Panc1 (cell line): Measurements from ENCODE around the gene ARHGEF3. TPM values are rescaled to one million over a fixed set of nuclear protein-coding genes. Genes with fewer than 3 reads are reported as not detected.

Experiments
- ATAC-seq: fragments of 200-7000 bp; cut with Tn5 transposase; 2 replicates; pipeline ENCODE4 v1.9.1; 2020; ENCODE audit warnings: mild to moderate bottlenecking, moderate library complexity
- BruUV-seq: library from RNA; stranded (reverse); fragments of 400-500 nt; replicated peaks from 2 replicates; lab custom pipeline; 2021; lab: Mats Ljungman, UMichigan
- CTCF ChIA-PET: fragments of 300-600 bp; sonication (Branson Sonifier 250); formaldehyde crosslinking; loops from one replicate; lab custom pipeline; 2022; ENCODE audit warnings: antibody characterized with exemption; lab: Charles Lee
- POLR2A ChIA-PET: fragments of 300-600 bp; sonication (Branson Sonifier 250); formaldehyde crosslinking; loops from one replicate; lab custom pipeline; 2022; ENCODE audit warnings: antibody characterized with exemption; lab: Charles Lee
- DNase-seq: peaks from one replicate; pipeline ENCODE4 v3.0.0-alpha.2; 2010; ENCODE audit warnings: low read depth, low spot score
- H3K27ac ChIP-seq: 2 replicates; pipeline ENCODE4 v1.5.1; 2011; ENCODE audit warnings: mild to moderate bottlenecking, low read length, inconsistent platforms
- H3K27me3 ChIP-seq: fragments of 200-500 bp; sonication (Bioruptor generic); 2 replicates; pipeline ENCODE4 v1.6.0; 2014; ENCODE audit warnings: low read length, inconsistent platforms; ENCODE audit not compliant: control insufficient read depth, insufficient read depth
- H3K36me3 ChIP-seq: fragments of 200-500 bp; sonication (Bioruptor generic); 2 replicates; pipeline ENCODE4 v1.5.1; 2014; ENCODE audit warnings: inconsistent platforms, mild to moderate bottlenecking, low read length, moderate library complexity; ENCODE audit not compliant: control insufficient read depth, insufficient read depth
- H3K4me1 ChIP-seq: 2 replicates; pipeline ENCODE4 v1.5.1; 2011; ENCODE audit warnings: inconsistent platforms, mild to moderate bottlenecking, low read length, moderate library complexity; ENCODE audit not compliant: control insufficient read depth, insufficient read depth
- H3K4me3 ChIP-seq, 2 experiments: 2 replicates each; pipeline ENCODE4 v1.5.1; 2011 to 2012; ENCODE audit warnings: low read depth in 2 of 2, low read length in 2 of 2, mild to moderate bottlenecking in 2 of 2, inconsistent platforms in 1 of 2, moderate library complexity in 1 of 2
- H3K9me3 ChIP-seq: fragments of 200-500 bp; sonication (Bioruptor generic); 2 replicates; pipeline ENCODE4 v1.5.1; 2014; ENCODE audit warnings: low read depth, mild to moderate bottlenecking, inconsistent platforms, low read length, moderate library complexity; ENCODE audit not compliant: control insufficient read depth, insufficient read depth
- POLR2AphosphoS5 ChIP-seq: IDR thresholded peaks from 2 replicates; pipeline ENCODE4 v1.6.1; 2012; ENCODE audit warnings: mild to moderate bottlenecking, low read depth, low read length, moderate library complexity
- SIN3A ChIP-seq: IDR thresholded peaks from 2 replicates; pipeline ENCODE4 v1.6.1; 2012; ENCODE audit warnings: low read depth, mild to moderate bottlenecking, low read length, moderate library complexity, borderline replicate concordance; ENCODE audit not compliant: insufficient read depth
- TCF7L2 ChIP-seq: IDR thresholded peaks from 2 replicates; pipeline ENCODE4 v1.6.1; 2011; ENCODE audit warnings: mild to moderate bottlenecking, low read depth, low read length, inconsistent platforms
- in situ Hi-C: cut with HindIII; loops from 2 replicates; pipeline ENCODE4 v1.10.0; 2016; ENCODE audit warnings: low sequenced_read_pairs, low pct_unique_long_range_greater_than_20kb
- intact Hi-C: fragments of 100-400 bp; cut with micrococcal nuclease; formaldehyde crosslinking; loops from one replicate; pipeline ENCODE4 v1.10.0; 2022; ENCODE audit not compliant: unreplicated experiment
- total RNA-seq: library from RNA; stranded (reverse); gene quantifications from one replicate; pipeline ENCODE4 v1.2.1, GENCODE V29; 2021; ENCODE audit not compliant: unreplicated experiment
- TF ChIP-seq, protein P1 (sequence below), 2 experiments: IDR thresholded peaks; 2 replicates each; pipeline ENCODE4 v1.6.1; 2011 to 2012; ENCODE audit warnings: low read depth in 2 of 2, control low read depth in 1 of 2, low read length in 1 of 2, mild to moderate bottlenecking in 1 of 2, moderate library complexity in 1 of 2; ENCODE audit not compliant: insufficient read depth in 1 of 2
- TF ChIP-seq, protein P2 (sequence below): fragments of 450-650 bp; IDR thresholded peaks from 2 replicates; pipeline ENCODE4 v1.5.1; 2017; ENCODE audit warnings: mild to moderate bottlenecking

ARHGEF3 gene
- total RNA-seq, 1 experiment from 2014 or later, result 19.8 TPM

DNA sequence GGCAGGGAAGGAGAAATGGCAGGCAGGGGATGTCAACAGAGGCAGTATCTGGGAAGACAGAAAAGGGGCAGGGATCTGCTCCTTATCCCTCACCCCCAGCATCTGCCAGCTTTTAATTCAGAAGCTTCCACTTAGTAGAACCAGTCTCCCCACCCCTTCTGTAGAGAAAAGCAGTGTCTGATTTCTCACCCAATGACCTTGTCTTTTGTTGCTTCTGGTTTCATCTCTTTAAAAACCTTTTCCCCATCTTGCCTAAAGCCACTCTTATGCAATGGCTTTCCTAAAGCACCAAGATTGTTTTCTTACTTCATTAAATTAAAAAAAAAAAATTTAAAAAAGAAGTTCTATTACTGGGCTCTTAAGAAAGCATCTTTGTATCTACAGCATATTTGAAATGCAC, 27.8 kb downstream of the ARHGEF3 start:
- ATAC-seq (no peak), DNase-seq (no peak)
- in situ Hi-C loops, result no loop called here
- no peaks in the 10 kb centered on the region for H3K9me3 ChIP-seq
- no peaks in the 10 kb centered on the region for H3K27me3 ChIP-seq
- POLR2A ChIA-PET, result no interaction called here
- no peaks in the 10 kb centered on the region for H3K36me3 ChIP-seq
- BruUV-seq, result no TSS peak
- CTCF ChIA-PET, result no interaction called here
- peaks cover 4% of the 10 kb centered on the region; the same call in 1 of the 2 replicates for H3K4me1 ChIP-seq
- H3K4me3 ChIP-seq, result no peak overlapping the region
- H3K27ac ChIP-seq, result no peak overlapping the region
- TF ChIP-seq, protein P1, sequence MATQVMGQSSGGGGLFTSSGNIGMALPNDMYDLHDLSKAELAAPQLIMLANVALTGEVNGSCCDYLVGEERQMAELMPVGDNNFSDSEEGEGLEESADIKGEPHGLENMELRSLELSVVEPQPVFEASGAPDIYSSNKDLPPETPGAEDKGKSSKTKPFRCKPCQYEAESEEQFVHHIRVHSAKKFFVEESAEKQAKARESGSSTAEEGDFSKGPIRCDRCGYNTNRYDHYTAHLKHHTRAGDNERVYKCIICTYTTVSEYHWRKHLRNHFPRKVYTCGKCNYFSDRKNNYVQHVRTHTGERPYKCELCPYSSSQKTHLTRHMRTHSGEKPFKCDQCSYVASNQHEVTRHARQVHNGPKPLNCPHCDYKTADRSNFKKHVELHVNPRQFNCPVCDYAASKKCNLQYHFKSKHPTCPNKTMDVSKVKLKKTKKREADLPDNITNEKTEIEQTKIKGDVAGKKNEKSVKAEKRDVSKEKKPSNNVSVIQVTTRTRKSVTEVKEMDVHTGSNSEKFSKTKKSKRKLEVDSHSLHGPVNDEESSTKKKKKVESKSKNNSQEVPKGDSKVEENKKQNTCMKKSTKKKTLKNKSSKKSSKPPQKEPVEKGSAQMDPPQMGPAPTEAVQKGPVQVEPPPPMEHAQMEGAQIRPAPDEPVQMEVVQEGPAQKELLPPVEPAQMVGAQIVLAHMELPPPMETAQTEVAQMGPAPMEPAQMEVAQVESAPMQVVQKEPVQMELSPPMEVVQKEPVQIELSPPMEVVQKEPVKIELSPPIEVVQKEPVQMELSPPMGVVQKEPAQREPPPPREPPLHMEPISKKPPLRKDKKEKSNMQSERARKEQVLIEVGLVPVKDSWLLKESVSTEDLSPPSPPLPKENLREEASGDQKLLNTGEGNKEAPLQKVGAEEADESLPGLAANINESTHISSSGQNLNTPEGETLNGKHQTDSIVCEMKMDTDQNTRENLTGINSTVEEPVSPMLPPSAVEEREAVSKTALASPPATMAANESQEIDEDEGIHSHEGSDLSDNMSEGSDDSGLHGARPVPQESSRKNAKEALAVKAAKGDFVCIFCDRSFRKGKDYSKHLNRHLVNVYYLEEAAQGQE (IDR thresholded peaks at IDR 0.05; ENCODE audit: insufficient read depth in 1 of 2, low read depth in 2 of 2, low read length in 1 of 2), result no peak
- no peak for TF ChIP-seq TCF7L2
- TF ChIP-seq, protein P2, sequence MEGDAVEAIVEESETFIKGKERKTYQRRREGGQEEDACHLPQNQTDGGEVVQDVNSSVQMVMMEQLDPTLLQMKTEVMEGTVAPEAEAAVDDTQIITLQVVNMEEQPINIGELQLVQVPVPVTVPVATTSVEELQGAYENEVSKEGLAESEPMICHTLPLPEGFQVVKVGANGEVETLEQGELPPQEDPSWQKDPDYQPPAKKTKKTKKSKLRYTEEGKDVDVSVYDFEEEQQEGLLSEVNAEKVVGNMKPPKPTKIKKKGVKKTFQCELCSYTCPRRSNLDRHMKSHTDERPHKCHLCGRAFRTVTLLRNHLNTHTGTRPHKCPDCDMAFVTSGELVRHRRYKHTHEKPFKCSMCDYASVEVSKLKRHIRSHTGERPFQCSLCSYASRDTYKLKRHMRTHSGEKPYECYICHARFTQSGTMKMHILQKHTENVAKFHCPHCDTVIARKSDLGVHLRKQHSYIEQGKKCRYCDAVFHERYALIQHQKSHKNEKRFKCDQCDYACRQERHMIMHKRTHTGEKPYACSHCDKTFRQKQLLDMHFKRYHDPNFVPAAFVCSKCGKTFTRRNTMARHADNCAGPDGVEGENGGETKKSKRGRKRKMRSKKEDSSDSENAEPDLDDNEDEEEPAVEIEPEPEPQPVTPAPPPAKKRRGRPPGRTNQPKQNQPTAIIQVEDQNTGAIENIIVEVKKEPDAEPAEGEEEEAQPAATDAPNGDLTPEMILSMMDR, result no peak
- no peak for TF ChIP-seq SIN3A
- no peak for TF ChIP-seq POLR2AphosphoS5
- intact Hi-C loops, result no loop called here

DNA sequence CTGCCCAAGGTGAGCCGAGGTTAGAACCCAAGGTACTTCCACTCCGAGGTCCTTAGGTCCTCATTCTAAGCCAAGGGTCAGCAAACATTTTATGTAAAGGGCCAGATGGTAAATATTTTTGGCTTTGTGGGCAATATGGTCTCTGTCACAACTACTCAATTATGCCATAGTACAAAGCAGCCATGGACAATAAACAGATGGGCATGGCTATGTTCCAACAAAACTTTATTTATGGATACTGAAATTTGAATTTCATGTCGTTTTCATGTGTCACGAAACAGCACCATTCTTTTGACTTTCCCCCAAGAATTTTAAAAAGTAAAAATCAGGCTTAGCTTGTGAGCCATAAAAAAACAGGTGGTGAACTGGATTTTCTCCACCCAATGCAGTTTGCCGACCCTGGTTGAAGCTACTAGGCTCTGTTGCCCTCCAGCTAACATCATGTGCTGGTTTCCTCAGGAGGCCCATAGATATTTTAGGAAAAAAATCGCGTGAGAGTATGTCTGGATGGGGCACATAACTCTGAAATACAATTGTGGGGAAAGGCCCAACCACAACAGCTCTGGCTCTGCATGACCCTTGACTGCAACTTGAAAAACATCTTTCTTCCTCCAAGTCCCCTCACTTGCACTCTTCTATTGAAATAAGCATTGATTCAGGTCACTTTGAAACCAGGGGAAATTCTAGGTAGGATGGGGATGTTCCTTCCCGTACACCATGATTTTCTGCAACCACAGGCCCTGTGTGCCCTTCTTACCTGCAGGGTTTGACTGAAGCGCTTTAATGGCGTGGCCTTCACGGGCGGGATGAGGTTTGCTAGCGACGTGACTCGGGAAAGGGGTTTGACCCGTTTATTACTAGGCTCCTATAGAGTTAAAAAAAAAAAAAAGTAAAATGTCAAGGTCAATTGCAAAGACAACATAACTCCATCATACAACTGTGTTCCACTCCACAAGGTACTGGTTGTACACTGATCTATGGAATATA, 28.5 kb downstream of the ARHGEF3 start:
- Histone ChIP-seq H3K4me1 (peaks cover 4% of the 10 kb centered on the region; the same call in 1 of the 2 replicates), H3K27ac (no peak overlapping the region), H3K4me3 (no peak overlapping the region), H3K27me3 (no peaks in the 10 kb centered on the region), H3K36me3 (no peaks in the 10 kb centered on the region), H3K9me3 (no peaks in the 10 kb centered on the region)
- ChIA-PET CTCF (no interaction called here), POLR2A (no interaction called here)
- intact Hi-C loops (no loop called here), in situ Hi-C loops (no loop called here)
- DNase-seq (no peak), ATAC-seq (no peak)
- no TSS peak for BruUV-seq
- TF ChIP-seq, protein P2, result no peak
- TF ChIP-seq SIN3A, result no peak
- TF ChIP-seq POLR2AphosphoS5, result no peak
- TF ChIP-seq, protein P1 (IDR thresholded peaks at IDR 0.05; ENCODE audit: insufficient read depth in 1 of 2, low read depth in 2 of 2, low read length in 1 of 2), result no peak
